Gastrocnemius medialis (tissue), 4 donors: ENCODE results near the gene ATF7IP2. TPM values are rescaled to one million over a fixed set of nuclear protein-coding genes. Genes with fewer than 3 reads are reported as not detected.
"Not testable (repeated sequence)": the region's sequence is repeated elsewhere in the genome, so short reads cannot be mapped to it uniquely, and the experiment has no call there.

Source experiments
- ATAC-seq, 2 donors: fragments of 150-250 bp; one replicate each; pipeline ENCODE4 v1.9.1; 2016
- DNase-seq, 2 donors: peaks; one replicate each; pipeline ENCODE4 v3.0.0-alpha.2; 2019
- H3K27ac ChIP-seq, 4 donors: fragments of 200-600 bp; sonication (generic); 1 replicate in 1 of 4; 2 replicates in 3 of 4; pipeline ENCODE4 v1.5.1; 2016 to 2018; ENCODE audit warnings: mild to moderate bottlenecking in 2 of 4, moderate library complexity in 1 of 4
- H3K27me3 ChIP-seq, 3 donors: fragments of 200-600 bp; sonication (generic) in 2 of 3; 1 replicate in 1 of 3; 2 replicates in 2 of 3; pipeline versions ENCODE4 v1.5.1 to v1.6.0; 2016 to 2019; ENCODE audit warnings: mild to moderate bottlenecking in 1 of 3, moderate library complexity in 1 of 3
- H3K36me3 ChIP-seq, 2 donors: fragments of 200-600 bp; sonication (generic) in 1 of 2; one replicate each; pipeline ENCODE4 v1.5.1; 2017 to 2018
- H3K4me1 ChIP-seq, 2 donors: fragments of 200-600 bp; sonication (generic) in 1 of 2; one replicate each; pipeline ENCODE4 v1.5.1; 2016 to 2017; ENCODE audit warnings: mild to moderate bottlenecking in 2 of 2
- H3K4me3 ChIP-seq, 4 donors: fragments of 200-600 bp; sonication (generic) in 3 of 4; 1 replicate in 1 of 4; 2 replicates in 3 of 4; pipeline ENCODE4 v1.5.1; 2016 to 2019; ENCODE audit warnings: mild to moderate bottlenecking in 2 of 4
- H3K9me3 ChIP-seq, 3 donors: fragments of 200-600 bp; sonication (generic) in 2 of 3; 1 replicate in 1 of 3; 2 replicates in 2 of 3; pipeline ENCODE4 v1.5.1; 2016 to 2019
- POLR2A ChIP-seq, 2 donors: fragments of 450-650 bp; IDR thresholded peaks; one replicate each; pipeline ENCODE4 v1.6.1; 2017; ENCODE audit warnings: antibody characterized with exemption in 2 of 2, mild to moderate bottlenecking in 2 of 2, moderate library complexity in 2 of 2
- in situ Hi-C, 4 donors: fragments of 200-750 bp; cut with MboI; loops; one replicate each; pipeline versions ENCODE4 v1.15.0 to v1.8.0; 2017; ENCODE audit warnings: low sequenced_read_pairs in 4 of 4
- intact Hi-C: fragments of 100-400 bp; cut with DNase I; formaldehyde crosslinking; loops from one replicate; pipeline ENCODE4 v1.15.1; 2023; ENCODE audit warnings: low total_unique reads
- total RNA-seq, 4 donors: library from RNA; depleted of rRNA; stranded (reverse); fragments of >200 nt; gene quantifications; one replicate each; pipeline versions ENCODE4 v1.1.0 to v1.2.3, GENCODE V29; 2016
- TF ChIP-seq, protein P1 (sequence below), 5 experiments: fragments of 450-650 bp in 3 of 5; fragments of 200-600 bp in 2 of 5; sonication (generic) in 2 of 5; IDR thresholded peaks in 4 of 5; conservative IDR thresholded peaks in 1 of 5; 1 replicate in 4 of 5; 2 replicates in 1 of 5; pipeline ENCODE4 v1.5.1; 2016 to 2019; ENCODE audit warnings: antibody characterized with exemption in 5 of 5, mild to moderate bottlenecking in 3 of 5, moderate library complexity in 3 of 5

Gene ATF7IP2
- total RNA-seq, 4 donors from 2014 or later = 0.73 to 2.5 (median 1.3) TPM

DNA sequence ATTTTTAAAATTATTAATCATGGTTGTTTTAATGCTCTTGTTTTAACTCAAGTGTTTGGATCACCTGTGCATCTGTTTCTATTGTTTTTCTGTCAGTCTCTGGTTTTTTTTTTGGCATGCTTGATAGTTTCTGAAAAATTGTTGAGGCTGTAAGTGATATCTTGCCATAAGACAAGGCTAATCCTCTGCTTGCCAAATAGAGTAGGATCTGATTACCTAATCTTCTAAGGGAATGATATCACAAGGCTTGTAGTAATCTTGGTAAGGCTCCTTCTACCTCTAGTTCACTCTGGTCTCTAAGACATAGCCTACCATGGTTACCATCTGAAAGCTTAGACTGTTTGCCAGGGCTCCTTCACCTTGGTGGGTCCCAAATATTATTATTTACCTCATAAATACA is 81.0 kb downstream of the ATF7IP2 start:
- no peak for DNase-seq
- Histone ChIP-seq H3K27ac (no peak overlapping the region), H3K36me3 (no peaks in the 10 kb centered on the region), H3K4me3 (no peak overlapping the region), H3K27me3 (no peaks in the 10 kb centered on the region), H3K4me1 (no peaks in the 10 kb centered on the region), H3K9me3 (no peaks in the 10 kb centered on the region)
- intact Hi-C loops (no loop called here), in situ Hi-C loops (no loop called here)
- no peak for TF ChIP-seq POLR2A (IDR thresholded peaks at IDR 0.05)
- no peak for ATAC-seq

DNA sequence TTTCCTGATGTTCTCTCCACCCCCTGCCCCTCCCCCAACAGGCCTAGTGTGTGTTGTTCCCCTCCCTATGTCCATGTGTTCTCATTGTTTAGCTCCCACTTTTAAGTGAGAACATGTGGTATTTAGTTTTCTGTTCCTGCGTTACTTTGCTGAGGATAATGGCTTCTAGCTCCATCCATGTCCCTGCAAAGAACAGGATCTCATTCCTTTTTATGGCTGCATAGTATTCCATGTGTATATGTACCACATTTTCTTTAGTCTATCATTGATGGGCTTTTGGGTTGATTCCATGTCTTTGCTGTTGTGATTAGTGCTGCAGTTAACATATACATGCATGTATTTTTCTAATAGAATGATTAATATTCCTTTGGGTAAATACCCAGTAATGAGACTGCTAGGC is 90.8 kb downstream of the ATF7IP2 start:
- H3K9me3 ChIP-seq, H3K27me3 ChIP-seq, ATAC-seq, DNase-seq, H3K4me3 ChIP-seq, H3K27ac ChIP-seq, H3K4me1 ChIP-seq, intact Hi-C loops, H3K36me3 ChIP-seq, in situ Hi-C loops: not testable (repeated sequence)

DNA sequence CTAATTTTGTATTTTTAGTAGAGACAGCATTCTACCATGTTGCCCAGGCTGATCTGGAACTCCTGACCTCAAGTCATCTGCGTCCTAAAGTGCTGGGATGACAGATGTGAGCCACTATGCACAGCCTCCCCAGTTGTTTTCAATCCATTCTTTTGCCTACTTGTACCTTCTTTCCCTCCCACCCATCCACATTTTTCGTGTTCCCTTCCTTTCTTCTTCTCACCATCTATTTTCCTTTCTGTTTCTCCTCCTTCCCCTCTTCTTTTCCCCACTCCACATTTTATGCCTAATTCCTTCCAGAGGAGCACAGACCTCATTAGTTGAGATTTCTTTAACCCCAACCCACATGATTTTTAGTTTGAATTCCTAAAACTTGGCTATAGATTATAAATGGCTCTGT is 94.3 kb downstream of the ATF7IP2 start:
- Histone ChIP-seq H3K4me1 (no peaks in the 10 kb centered on the region), H3K36me3 (no peaks in the 10 kb centered on the region), H3K27ac (no peak overlapping the region), H3K4me3 (no peak overlapping the region), H3K9me3 (no peaks in the 10 kb centered on the region), H3K27me3 (no peaks in the 10 kb centered on the region)
- TF ChIP-seq, protein P1, sequence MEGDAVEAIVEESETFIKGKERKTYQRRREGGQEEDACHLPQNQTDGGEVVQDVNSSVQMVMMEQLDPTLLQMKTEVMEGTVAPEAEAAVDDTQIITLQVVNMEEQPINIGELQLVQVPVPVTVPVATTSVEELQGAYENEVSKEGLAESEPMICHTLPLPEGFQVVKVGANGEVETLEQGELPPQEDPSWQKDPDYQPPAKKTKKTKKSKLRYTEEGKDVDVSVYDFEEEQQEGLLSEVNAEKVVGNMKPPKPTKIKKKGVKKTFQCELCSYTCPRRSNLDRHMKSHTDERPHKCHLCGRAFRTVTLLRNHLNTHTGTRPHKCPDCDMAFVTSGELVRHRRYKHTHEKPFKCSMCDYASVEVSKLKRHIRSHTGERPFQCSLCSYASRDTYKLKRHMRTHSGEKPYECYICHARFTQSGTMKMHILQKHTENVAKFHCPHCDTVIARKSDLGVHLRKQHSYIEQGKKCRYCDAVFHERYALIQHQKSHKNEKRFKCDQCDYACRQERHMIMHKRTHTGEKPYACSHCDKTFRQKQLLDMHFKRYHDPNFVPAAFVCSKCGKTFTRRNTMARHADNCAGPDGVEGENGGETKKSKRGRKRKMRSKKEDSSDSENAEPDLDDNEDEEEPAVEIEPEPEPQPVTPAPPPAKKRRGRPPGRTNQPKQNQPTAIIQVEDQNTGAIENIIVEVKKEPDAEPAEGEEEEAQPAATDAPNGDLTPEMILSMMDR (IDR thresholded peaks at IDR 0.05 in 4 of 5, conservative IDR thresholded peaks at IDR 0.05 in 1 of 5) = no peak
- no peak for TF ChIP-seq POLR2A (IDR thresholded peaks at IDR 0.05)
- ATAC-seq = no peak
- in situ Hi-C loops = no loop called here
- intact Hi-C loops = no loop called here
- DNase-seq = no peak

DNA sequence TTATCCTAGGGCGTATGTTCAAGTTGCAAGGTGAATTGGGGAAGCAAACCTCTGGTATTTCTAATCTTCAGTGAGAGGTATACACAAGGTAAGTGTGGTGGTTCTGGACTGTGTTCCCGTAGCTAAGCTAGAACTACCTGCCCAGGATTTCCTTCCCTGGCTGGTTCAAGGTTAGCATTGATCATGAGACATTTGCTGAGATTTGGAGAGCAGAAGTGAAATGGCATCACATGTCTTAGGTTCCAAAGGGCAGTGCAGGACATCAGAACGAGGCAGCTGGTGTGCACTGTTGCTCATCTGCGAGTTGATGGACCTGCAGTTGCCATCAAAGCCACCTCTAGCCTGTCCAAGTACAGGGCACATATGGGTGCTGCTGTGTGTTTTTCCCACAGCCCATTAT is 99.3 kb downstream of the ATF7IP2 start:
- no peak for DNase-seq
- Histone ChIP-seq H3K4me1 (no peaks in the 10 kb centered on the region), H3K4me3 (no peak overlapping the region), H3K36me3 (no peaks in the 10 kb centered on the region), H3K9me3 (no peaks in the 10 kb centered on the region), H3K27ac (no peak overlapping the region), H3K27me3 (no peaks in the 10 kb centered on the region)
- in situ Hi-C loops (no loop called here), intact Hi-C loops (no loop called here)
- ATAC-seq = no peak
- TF ChIP-seq, protein P1 (IDR thresholded peaks at IDR 0.05 in 4 of 5, conservative IDR thresholded peaks at IDR 0.05 in 1 of 5) = no peak

DNA sequence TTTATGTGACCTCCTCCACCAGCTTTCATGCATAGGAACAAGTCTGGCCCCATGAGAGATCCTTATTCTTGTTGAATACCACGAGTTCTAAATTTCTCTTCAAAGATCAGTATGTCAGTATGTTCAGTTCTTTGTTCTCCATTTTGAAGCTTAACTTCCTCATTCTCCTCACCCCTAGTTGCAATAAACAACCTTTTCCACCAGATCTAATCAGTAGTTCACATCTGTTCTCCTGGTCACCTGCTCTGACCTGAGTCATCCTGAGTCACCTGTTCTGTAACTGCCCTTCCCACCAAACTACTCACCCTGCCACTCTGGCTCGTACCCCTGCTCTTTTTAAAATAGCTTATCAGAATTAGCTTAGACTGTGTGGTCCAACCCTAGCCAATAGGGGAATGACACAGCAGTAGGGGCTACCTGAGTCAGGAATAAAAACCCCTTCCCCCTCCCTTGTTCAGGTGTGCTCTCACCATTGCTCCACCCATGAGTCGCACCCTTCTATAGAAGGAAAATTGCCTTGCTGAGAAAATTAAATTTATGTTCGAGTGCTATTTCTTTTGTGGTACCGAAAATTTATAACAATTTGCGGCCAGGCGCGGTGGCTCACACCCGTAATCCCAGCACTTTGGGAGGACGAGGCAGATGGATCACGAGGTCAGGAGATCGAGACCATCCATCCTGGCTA is 100.0 kb downstream of the ATF7IP2 start:
- in situ Hi-C loops (no loop called here), intact Hi-C loops (no loop called here)
- no peak overlapping the region for H3K27ac ChIP-seq
- TF ChIP-seq, protein P1 (IDR thresholded peaks at IDR 0.05 in 4 of 5, conservative IDR thresholded peaks at IDR 0.05 in 1 of 5) = no peak
- TF ChIP-seq POLR2A (IDR thresholded peaks at IDR 0.05) = no peak
- H3K4me1 ChIP-seq = no peaks in the 10 kb centered on the region
- H3K9me3 ChIP-seq = no peaks in the 10 kb centered on the region
- DNase-seq (no peak), ATAC-seq (no peak)
- no peaks in the 10 kb centered on the region for H3K27me3 ChIP-seq
- no peaks in the 10 kb centered on the region for H3K36me3 ChIP-seq
- H3K4me3 ChIP-seq = no peak overlapping the region

DNA sequence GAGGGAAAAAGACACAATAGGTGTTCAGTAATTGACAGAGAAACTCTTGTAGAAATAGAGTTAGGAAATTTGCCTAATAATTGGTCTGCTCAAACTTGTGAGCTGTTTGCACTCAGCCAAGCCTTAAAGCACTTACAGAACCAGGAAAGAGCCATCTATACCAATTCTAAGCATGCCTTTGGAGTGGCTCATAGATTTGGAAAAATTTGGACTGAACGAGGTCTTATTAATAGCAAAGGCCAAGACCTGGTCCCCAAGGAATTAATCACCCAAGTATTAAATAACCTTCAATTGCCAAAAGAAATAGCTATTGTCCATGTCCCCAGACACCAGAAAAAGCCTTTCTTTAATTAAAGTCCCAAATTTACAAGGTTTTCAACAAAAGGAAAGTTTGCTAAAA is 104.3 kb downstream of the ATF7IP2 start:
- TF ChIP-seq, protein P1 (IDR thresholded peaks at IDR 0.05 in 4 of 5, conservative IDR thresholded peaks at IDR 0.05 in 1 of 5) = no peak
- no peak for TF ChIP-seq POLR2A (IDR thresholded peaks at IDR 0.05)
- intact Hi-C loops (no loop called here), in situ Hi-C loops (no loop called here)
- no peak for DNase-seq
- Histone ChIP-seq H3K4me3 (no peak overlapping the region), H3K27ac (no peak overlapping the region), H3K9me3 (no peaks in the 10 kb centered on the region), H3K36me3 (no peaks in the 10 kb centered on the region), H3K4me1 (no peaks in the 10 kb centered on the region), H3K27me3 (no peaks in the 10 kb centered on the region)
- no peak for ATAC-seq
